Stimulated activated CD4-positive, alpha-beta T cell treated with anti-CD3 and anti-CD28 coated beads, Interleukin-12 subunit alpha, Interleukin-12 subunit beta, amount 100 ng/mL, for 48 hours (primary cell): Measurements from ENCODE around the gene PTPRQ.

Source experiments
- DNase-seq, 3 donors: peaks; one replicate each; pipeline ENCODE4 v3.0.0-alpha.2; 2020; ENCODE audit warnings: low read depth in 2 of 3, low spot score in 1 of 3

The PTPRQ gene

GRCh38 chr12:80698847-80699542, 255.0 kb downstream of the PTPRQ start:
- DNase-seq: no peak

GRCh38 chr12:80700327-80700726, 256.3 kb downstream of the PTPRQ start:
- no peak for DNase-seq

- DNase-seq: no peak
These were observed 257.4 kb downstream of the PTPRQ start for GRCh38 chr12:80701388-80701787.

GRCh38 chr12:80702889-80703805, 259.1 kb downstream of the PTPRQ start:
- DNase-seq: no peak

GRCh38 chr12:80704420-80704819, 260.4 kb downstream of the PTPRQ start:
- DNase-seq: no peak

GRCh38 chr12:80707126-80707829, 263.2 kb downstream of the PTPRQ start, which contains the start of gene MYF6:
Gene MYF6, plus strand, starts transcription at chr12:80707634. Its CDS starts 86 bp downstream, at chr12:80707720.
- DNase-seq: no peak

GRCh38 chr12:80707830-80708258, 263.8 kb downstream of the PTPRQ start:
- no peak for DNase-seq

GRCh38 chr12:80708259-80708974, 264.4 kb downstream of the PTPRQ start:
- DNase-seq: no peak

- no peak for DNase-seq
These were observed 264.9 kb downstream of the PTPRQ start for GRCh38 chr12:80708975-80709328.

- DNase-seq: no peak
These were observed 266.0 kb downstream of the PTPRQ start for GRCh38 chr12:80709811-80710726.

GRCh38 chr12:80710727-80711449, 266.9 kb downstream of the PTPRQ start:
- no peak for DNase-seq

GRCh38 chr12:80711866-80712265, 267.8 kb downstream of the PTPRQ start:
- no peak for DNase-seq

GRCh38 chr12:80712866-80713265, 268.8 kb downstream of the PTPRQ start:
- DNase-seq: no peak

- DNase-seq: no peak
These were observed 269.4 kb downstream of the PTPRQ start for GRCh38 chr12:80713419-80713818.

GRCh38 chr12:80714055-80714454, 270.0 kb downstream of the PTPRQ start:
- no peak for DNase-seq

GRCh38 chr12:80714846-80715245, 270.8 kb downstream of the PTPRQ start:
- no peak for DNase-seq

GRCh38 chr12:80715713-80716249, 271.7 kb downstream of the PTPRQ start:
- DNase-seq: no peak

- no peak for DNase-seq
These were observed 272.8 kb downstream of the PTPRQ start, which contains the start of gene MYF5 for GRCh38 chr12:80716696-80717469. Gene MYF5, plus strand, starts transcription at chr12:80716912. Its CDS starts 152 bp downstream, at chr12:80717064.
